UCSD-AML1 (cell line): ENCODE results near the gene ZNF366.

Experiments
- DNase-seq: peaks from one replicate; lab custom pipeline; 2025; ENCODE audit not compliant: unreplicated experiment; lab: John Stamatoyannopoulos, UW

ZNF366 gene

GRCh38 chr5:72507231-72507906 is at the start of gene ZNF366:
Gene ZNF366 (minus strand): TSS chr5:72507410. CDS start chr5:72461496, 45,914 bp downstream.
- no peak for DNase-seq

GRCh38 chr5:72556351-72557166 is 49.3 kb upstream of the ZNF366 start:
- DNase-seq: no peak

- DNase-seq: no peak
Measured at GRCh38 chr5:72555871-72556270, 48.7 kb upstream of the ZNF366 start.

DNA sequence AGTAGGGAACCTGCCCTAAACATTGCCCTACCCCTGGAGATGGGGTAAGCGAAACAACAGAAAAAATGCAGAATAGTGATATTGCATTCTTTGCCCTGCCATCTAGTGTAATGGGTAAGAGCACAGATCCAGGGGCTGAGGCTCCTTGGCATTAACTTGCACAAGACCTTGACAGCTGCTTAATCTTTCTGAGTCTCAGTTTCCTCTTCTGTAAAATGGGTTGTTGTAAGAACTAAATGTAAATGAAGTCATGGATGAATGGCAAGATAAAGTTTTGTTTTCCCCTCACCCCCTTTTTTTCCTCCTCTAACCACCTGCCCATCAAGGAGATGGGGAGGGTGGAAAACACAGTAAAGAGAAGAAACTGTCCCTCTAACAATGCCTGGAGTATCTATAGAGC is 47.7 kb upstream of the ZNF366 start:
- DNase-seq: no peak

GRCh38 chr5:72552041-72552557 is 44.9 kb upstream of the ZNF366 start:
- no peak for DNase-seq

DNA sequence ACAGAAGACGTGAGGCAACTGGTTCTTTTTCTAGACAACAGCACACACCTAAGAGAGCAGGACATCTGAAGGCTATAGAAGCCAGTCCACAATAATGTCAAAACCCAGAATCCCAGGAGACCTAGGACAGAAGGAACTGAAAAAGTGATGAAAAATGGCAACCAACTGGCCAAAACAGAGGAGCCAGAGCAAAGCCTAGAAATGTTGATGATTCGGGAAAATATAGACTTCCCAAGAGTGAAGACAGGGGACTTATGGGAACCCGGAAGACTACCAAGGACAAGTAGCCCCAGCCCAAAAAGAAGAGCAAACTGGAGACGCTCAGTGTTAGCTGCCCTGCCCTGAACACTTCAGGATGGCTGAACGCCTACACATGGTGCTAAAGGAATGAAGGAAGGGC is 43.4 kb upstream of the ZNF366 start:
- no peak for DNase-seq

DNA sequence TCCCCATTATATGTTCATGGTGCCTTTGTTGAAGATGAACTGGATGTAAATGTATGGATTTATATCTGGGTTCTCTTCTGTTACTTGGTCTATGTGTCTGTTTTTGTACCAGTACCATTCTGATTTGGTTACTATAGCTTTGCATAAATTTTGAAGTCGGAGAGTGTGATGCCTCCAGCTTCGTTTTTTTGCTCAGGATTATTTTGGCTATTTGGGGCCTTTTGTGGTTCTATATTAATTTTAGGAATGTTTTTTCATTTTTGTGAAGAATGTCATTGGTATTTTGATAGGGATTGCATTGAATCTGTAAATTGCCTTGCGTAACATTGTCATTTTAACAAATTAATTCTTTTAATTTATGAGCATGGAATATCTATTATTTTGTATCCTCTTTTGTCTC is 36.6 kb upstream of the ZNF366 start:
- DNase-seq: no peak

DNA sequence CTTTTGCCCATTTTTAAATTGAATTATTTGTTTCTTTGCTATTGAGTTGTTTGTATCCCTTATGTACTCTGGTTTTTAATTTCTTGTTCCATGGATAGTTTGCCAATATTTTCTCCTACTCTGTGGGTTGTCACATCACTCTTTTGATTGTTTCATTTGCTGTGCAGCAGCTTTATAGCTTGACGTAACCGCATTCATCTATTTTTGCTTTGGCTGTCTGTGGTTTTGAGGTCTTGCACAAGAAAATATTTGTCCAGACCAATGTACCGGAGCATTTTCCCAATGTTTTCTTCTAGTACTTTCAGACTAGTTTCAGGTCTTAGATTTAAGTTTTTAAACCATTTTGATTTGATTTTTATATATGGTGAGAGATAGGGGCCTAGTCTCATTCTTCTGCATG is 36.2 kb upstream of the ZNF366 start:
- DNase-seq: no peak

DNA sequence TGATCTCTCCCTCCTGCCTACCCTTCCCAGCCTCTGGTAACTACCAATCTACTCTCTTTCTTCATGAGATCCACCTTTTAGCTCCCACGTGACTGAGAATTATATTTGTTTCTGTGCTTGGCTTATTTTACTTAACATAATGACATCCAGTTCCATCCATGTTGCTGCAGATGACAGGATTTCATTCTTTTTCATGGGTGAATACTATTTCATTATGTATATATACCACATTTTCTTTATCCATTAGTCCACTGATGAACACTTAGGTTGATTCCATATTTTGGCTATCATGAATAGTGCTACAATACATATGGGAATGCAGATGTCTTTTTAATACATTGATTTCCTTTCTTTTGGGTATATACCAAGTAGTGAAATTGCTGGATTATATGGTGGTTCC is 35.5 kb upstream of the ZNF366 start:
- DNase-seq: no peak

GRCh38 chr5:72541501-72542225 is 34.5 kb upstream of the ZNF366 start:
- DNase-seq: no peak

DNA sequence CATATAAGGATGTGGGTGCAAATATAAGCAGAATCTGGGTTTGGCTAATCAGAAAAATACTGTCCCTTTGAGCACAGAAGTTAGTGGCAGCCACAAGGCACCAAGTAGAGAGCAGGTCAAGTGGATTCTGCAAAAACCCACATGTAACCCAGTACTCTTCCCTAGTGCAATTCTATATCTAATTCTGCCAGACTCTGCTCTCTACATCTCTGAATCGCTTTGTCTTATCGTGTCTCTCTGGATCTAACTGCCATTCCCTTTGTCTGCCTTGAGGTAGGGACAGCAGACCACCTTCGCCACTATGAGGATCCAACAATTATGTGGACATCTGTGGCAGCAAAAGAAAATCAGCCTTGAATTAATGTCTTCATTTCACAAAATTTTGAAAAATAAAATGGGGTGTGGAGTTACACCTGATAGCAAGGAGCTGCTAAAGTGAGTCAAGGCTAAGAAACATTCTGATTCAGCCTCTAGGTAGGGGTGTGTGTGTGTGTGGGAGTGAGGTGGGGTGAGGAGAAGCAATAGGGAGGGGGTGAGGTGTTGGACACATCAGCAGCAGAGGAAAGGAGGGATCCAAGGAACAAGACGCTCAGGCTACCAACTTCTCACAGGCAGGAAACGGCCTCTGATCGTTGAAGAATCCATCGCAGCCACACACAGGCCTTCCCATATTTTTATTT is 33.7 kb upstream of the ZNF366 start:
- no peak for DNase-seq

GRCh38 chr5:72539726-72540125 is 32.5 kb upstream of the ZNF366 start:
- no peak for DNase-seq

- no peak for DNase-seq
Measured at GRCh38 chr5:72539038-72539437, 31.8 kb upstream of the ZNF366 start.

DNA sequence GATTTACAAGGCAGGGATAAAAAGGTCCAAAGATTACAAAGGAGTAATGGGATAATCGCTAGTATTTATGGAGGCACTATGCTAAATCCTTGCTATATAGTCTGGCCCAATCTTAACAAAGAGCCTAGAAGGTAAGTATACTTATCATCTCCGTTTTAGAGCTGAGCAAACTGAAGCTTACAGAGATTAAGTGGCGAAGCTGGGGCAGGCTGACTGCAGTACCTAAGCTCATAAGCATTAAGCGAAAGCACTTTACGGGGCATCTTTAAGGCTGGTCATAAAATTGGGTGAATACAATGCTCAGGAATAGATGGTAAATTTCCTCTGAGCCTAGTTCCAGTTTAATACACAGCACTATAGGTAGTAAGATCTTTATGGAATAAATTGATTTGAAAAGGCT is 30.0 kb upstream of the ZNF366 start:
- no peak for DNase-seq

- no peak for DNase-seq
Measured at GRCh38 chr5:72531496-72532190, 24.4 kb upstream of the ZNF366 start.

- no peak for DNase-seq
Measured at GRCh38 chr5:72530196-72530595, 23.0 kb upstream of the ZNF366 start.

DNA sequence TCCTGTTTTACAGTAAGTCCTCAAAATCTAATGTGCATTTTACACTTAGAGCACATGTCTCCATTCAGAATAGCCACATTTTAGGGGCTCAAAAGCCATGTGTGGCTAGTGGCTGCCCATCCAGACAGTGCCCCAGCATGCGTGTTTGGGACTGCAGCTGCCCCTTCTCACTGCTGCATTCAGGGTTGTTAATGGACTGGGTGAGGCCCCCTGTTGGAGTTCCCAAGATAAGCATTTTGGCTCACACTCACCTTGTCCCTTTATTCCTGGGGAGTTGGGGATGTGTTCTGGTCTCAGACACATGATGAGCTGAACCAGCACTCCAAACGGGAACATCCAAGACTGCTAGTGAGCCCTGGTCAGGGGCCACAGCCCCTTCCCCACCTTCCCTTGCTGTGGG is 22.2 kb upstream of the ZNF366 start:
- no peak for DNase-seq

DNA sequence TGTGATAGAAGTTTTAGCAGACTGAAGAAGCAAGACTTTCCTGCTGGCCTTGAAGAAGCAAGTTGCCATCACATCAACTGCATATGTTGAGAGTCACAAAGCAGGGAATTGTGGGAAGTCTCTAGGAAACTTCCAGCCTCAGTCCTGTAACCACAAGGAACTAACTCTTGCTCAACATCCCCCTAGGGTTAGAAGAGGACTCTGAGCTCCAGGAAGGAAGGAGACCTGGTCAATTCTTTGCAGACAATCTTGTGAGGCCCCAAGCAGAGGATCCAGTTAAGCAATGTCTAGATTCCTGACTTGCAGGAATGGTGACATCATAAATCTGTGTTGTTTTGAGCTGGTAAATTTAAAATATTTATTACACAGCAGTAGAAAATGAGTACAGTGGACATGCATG is 18.6 kb upstream of the ZNF366 start:
- DNase-seq: no peak

DNA sequence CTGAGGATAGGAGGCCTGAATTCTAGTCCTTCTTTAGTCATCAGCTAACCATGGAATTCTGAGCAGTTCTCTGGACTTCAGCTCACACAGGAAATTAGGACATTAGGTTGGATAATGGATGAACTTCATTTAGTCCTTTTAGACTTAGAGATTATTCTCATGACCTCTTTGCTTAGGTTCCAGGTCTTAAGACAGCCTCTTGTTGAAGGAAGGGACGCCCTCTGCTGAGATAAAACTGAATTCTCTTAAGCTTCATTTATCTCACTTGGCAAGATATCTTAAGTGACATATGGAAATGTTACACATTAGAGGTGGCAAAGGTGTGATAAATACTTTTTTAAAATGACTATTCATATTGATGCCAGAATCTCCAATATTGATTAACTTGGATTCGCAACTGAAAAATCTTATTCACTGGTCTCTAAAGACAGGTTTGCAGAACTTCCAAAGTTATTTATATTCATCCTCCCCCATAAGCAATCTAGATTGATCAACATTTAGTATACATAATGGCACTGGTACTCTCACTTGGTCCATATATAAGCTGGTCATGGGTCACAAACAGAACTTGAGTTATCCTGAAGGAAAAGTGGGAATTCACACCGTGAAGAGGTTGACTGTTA is 16.9 kb upstream of the ZNF366 start:
- no peak for DNase-seq

- DNase-seq: no peak
Measured at GRCh38 chr5:72522607-72523006, 15.4 kb upstream of the ZNF366 start.
